Duodenal mucosa (tissue), 2 donors: Measurements from ENCODE around the gene TMEM161A.
A peak's percentile ranks its signal among the peaks of the same experiment; 100 is the strongest.

Experiments used
- H3K27ac ChIP-seq: one replicate; pipeline ENCODE4 v1.7.0; 2013; ENCODE audit warnings: low read depth, low read length
- H3K27me3 ChIP-seq, 2 donors: one replicate each; pipeline ENCODE4 v1.7.0; 2013; ENCODE audit warnings: low read length in 2 of 2, control low read depth in 1 of 2; ENCODE audit not compliant: insufficient read depth in 2 of 2, control insufficient read depth in 1 of 2
- H3K36me3 ChIP-seq, 2 donors: one replicate each; pipeline ENCODE4 v1.7.0; 2013; ENCODE audit warnings: low read length in 2 of 2, control low read depth in 1 of 2; ENCODE audit not compliant: insufficient read depth in 2 of 2, control insufficient read depth in 1 of 2
- H3K4me1 ChIP-seq, 2 donors: one replicate each; pipeline ENCODE4 v1.7.0; 2013; ENCODE audit warnings: low read length in 2 of 2, control low read depth in 1 of 2; ENCODE audit not compliant: insufficient read depth in 2 of 2, control insufficient read depth in 1 of 2
- H3K4me3 ChIP-seq, 2 donors: one replicate each; pipeline ENCODE4 v1.7.0; 2013; ENCODE audit warnings: low read length in 2 of 2, low read depth in 1 of 2
- H3K9ac ChIP-seq, 2 donors: one replicate each; pipeline ENCODE4 v1.7.0; 2013; ENCODE audit warnings: low read length in 2 of 2, low read depth in 1 of 2
- H3K9me3 ChIP-seq, 2 donors: one replicate each; pipeline ENCODE4 v1.7.0; 2013; ENCODE audit warnings: low read length in 2 of 2, control low read depth in 1 of 2; ENCODE audit not compliant: control insufficient read depth in 1 of 2

Gene TMEM161A

DNA sequence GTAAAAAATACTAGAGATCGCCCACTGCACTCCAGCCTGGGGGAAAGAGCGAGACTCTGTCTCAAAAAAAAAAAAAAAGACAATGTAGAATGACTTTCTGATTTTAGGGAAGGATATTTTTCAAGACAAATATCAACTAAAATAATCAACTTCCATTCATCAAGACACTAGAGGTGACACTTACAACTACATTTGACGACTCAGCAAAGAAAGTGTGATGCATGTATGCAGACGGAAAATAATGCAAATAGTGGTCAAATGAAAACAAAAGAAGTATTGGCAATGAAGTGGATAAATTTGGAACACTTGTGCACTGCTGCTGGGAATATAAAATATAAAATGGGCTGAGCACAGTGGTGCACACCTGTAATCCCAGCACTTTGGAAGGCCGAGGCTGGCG lies 12.2 kb downstream of the TMEM161A start:
- Histone ChIP-seq H3K27ac (no peak overlapping the region), H3K4me1 (peaks cover 0 to 3% of the 10 kb centered on the region in 2 donors), H3K36me3 (no peaks in the 10 kb centered on the region), H3K27me3 (no peaks in the 10 kb centered on the region), H3K4me3 (no peak overlapping the region), H3K9me3 (no peaks in the 10 kb centered on the region), H3K9ac (no peak overlapping the region)

DNA sequence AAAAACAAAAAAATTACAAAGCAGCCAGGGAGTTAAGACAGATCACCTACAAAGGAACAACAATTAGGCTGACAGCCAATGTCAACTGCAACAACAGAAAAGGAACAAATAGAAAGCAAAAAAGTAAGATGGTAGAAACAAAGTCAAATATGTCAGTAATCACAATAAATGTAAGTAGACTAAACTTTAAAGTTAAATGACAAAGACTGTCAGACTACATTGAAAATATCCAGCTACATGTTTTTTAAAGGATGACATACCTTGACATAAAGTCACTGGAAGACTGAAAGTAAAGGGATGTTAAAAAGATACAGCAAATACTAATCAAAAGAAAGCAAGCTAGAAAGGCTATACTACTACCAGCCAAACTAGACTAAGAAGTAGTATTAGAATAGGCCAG lies 14.9 kb downstream of the TMEM161A start:
- Histone ChIP-seq H3K27ac (no peak overlapping the region), H3K9me3 (no peaks in the 10 kb centered on the region), H3K4me1 (peaks cover 0 to 3% of the 10 kb centered on the region in 2 donors), H3K4me3 (no peak overlapping the region), H3K36me3 (peaks cover 0 to 8% of the 10 kb centered on the region in 2 donors), H3K27me3 (no peaks in the 10 kb centered on the region), H3K9ac (no peak overlapping the region)

DNA sequence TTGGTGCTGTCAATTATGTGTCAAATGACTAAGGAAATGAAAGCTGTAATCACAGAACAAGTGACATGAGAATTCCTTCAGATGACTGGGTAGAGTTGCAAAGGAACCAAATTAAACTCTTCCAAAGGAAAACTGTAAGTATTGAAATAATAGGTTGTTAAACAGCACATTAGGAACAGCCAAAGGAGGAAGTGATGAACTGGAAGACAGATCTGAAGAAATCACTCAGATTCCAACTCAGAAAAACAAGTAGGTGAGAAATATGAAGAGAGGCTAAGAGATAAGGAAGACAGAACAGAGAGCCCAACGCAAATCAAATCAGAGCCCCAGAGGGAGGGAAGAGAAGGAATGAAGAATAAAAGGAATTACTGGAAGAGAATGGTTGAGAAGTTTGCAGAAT lies 15.4 kb downstream of the TMEM161A start:
- Histone ChIP-seq H3K9me3 (no peaks in the 10 kb centered on the region), H3K36me3 (peaks cover 0 to 8% of the 10 kb centered on the region in 2 donors), H3K4me3 (no peak overlapping the region), H3K9ac (no peak overlapping the region), H3K27me3 (no peaks in the 10 kb centered on the region), H3K4me1 (peaks cover 0 to 3% of the 10 kb centered on the region in 2 donors), H3K27ac (no peak overlapping the region)

DNA sequence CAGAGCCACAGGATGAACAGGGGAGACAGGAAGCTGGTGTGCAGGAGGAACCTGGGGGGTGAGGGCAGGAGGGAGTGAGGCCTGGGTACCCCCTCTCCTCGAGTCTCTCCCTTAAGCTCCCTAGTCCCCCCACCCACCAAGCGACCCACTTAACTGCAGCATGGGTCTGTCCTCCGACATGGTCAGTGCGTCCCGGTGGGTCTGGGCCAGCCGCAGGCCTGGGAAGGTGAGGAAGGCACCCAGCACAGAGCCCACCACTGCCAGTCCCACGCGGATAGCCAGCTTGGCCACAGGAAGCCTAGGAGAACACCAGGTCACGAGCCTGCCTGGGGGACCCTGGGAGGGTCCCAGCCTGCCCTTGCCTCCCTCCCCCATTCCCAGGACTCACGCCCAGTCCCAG lies 16.9 kb downstream of the TMEM161A start:
- Histone ChIP-seq H3K4me3 (no peak overlapping the region), H3K9ac (no peak overlapping the region), H3K36me3 (peaks cover 0 to 8% of the 10 kb centered on the region in 2 donors), H3K9me3 (no peaks in the 10 kb centered on the region), H3K27ac (no peak overlapping the region), H3K27me3 (no peaks in the 10 kb centered on the region), H3K4me1 (peaks cover 0 to 3% of the 10 kb centered on the region in 2 donors)

DNA sequence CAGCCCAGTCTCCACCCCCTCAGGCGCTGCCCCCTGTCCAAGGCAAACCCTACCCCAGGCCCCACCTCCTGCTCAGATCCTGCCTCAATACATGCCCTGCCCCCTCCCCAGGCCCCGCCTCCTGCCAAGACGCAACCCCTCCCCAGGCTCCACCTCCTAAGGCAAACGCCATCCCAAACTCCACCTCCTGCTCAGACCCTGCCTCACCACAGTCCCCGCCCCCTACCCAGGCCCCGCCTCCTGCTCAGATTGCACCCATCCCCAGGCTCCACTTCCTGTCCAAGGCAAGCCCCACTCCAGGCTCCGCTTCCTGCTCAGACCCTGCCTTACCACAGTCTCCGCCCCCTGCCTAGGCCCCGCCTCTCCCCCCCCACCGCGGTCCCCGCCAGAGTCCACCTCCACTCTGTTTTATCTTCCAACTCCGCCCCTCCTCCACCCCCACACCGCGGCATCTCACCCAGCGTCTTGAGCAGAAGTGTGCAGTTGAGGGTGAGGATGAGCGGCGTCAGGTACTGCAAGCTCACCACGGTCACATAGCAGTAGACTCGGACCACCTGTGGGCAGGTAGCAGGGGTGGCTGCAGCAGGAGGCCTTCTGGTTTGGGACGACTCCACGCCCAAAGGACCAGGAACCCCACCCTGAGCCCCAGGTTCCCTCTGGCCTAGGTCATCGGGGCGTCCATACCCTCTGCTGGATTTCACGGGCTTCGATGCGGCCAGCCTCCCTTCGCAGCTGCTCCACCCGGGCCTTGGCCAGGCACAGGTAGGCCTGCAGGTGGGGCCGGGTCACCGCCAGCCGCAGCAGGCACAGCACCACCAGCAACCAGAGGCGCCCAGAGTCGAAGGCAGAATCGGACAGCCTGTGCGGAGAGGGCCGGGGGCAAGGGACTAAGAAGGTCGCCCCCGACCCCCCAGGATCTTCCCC lies 17.7 kb downstream of the TMEM161A start:
- Histone ChIP-seq H3K27ac (no peak overlapping the region), H3K36me3 (peaks cover 0 to 8% of the 10 kb centered on the region in 2 donors), H3K9ac (no peak overlapping the region), H3K9me3 (no peaks in the 10 kb centered on the region), H3K27me3 (no peaks in the 10 kb centered on the region), H3K4me3 (peak overlapping the region in 1 of 2 donors; percentile 55), H3K4me1 (peaks cover 0 to 3% of the 10 kb centered on the region in 2 donors)

DNA sequence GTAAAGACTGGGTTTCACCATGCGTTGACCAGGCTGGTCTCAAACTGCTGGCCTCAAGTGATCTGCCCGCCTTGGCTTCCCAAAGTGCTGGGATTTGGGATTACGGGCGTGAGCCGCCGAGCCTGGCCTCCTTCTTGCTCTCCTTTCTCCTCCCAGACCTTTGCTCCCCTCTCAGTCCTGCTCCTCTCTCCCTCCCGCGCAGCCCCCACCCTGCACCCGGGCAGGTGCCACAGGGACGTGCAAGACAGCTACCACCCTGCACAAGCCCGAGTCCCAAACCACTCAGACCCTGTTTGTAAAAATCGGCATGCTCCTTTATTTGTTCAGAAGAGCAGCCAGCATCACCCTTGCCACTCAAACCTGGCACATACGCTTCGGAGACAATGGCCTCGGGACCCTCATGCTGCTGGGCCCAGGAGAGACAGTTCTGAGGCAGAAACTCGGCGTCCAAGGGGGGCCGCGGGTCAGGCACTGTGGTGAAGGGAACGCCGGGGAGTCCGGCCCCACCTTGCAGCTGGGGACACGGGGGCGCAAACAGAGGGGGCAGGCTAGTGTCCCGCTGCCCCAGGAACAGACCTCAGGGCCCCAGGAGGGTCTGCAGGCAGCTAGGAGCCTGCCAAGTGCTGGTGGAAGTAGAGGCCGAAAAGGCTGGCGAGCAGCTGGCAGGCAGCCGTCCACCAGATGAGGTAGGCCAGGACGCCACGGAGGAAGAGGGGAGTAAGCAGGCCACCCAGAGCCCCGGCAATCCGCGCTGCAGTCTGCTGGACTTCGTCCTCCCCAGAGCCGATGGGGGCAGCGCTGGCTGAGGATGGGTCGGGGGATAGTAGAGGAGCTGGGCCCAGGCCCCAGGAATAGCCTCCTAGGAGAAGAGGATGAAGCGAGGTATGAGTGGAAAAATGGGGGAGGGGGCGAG lies 18.7 kb downstream of the TMEM161A start:
- no peak overlapping the region for H3K27ac ChIP-seq
- H3K36me3 ChIP-seq = peaks cover 0 to 8% of the 10 kb centered on the region in 2 donors
- H3K4me3 ChIP-seq = no peak overlapping the region
- peaks cover 0 to 3% of the 10 kb centered on the region in 2 donors for H3K4me1 ChIP-seq
- no peak overlapping the region for H3K9ac ChIP-seq
- no peaks in the 10 kb centered on the region for H3K9me3 ChIP-seq
- no peaks in the 10 kb centered on the region for H3K27me3 ChIP-seq

DNA sequence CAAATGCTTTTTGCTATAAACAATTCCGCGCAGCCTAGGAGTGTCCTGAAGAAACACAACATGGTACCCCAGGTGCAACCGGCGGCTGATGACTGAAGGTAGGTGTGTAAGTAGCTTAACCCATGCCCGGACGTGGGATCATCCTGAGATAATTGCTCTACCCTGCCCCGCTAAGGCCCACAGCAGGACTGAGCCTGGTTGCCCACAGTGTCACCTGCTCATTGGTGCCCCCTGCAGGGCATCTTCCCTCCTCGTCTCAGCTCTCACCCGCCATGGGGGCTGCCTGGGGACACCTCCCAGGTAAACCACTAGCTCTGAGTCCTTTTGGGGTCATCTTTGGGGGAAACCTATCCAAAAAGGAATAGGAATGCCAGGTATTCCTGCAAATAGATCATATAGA lies 22.3 kb downstream of the TMEM161A start:
- H3K27ac ChIP-seq = no peak overlapping the region
- H3K36me3 ChIP-seq = peaks cover 0 to 8% of the 10 kb centered on the region in 2 donors
- no peaks in the 10 kb centered on the region for H3K27me3 ChIP-seq
- H3K9me3 ChIP-seq = no peaks in the 10 kb centered on the region
- no peak overlapping the region for H3K4me3 ChIP-seq
- H3K9ac ChIP-seq = no peak overlapping the region
- H3K4me1 ChIP-seq = peaks cover 5% of the 10 kb centered on the region in 2 donors

DNA sequence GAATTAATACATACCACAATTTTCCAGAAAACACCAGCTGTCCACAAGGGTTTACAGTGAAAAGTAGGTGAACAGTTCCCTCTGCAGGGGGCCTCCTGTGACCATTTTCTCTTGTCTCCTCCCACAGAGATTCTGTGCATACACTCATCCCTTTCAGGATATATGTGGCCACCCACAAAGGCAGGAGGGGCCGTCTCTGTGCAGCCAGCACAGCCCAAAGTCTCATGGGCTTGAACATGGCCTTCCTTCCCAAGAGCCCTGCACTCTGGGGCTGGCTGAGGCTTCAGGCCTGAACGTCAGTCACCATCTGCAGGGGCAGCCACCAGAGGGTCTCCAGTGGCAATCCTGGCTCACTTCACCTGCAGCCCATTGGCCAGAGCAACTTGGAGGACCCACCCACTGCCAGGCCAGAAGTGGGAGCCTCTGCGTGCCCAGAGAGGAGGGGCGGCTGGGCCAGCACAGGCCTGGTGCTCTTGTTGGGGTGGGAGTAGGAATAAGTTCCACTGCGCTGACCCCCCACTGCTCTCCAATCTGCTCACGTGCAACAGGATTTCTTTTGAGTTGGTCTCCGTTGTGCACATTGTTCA lies 25.1 kb downstream of the TMEM161A start:
- no peak overlapping the region for H3K9ac ChIP-seq
- no peaks in the 10 kb centered on the region for H3K36me3 ChIP-seq
- H3K27me3 ChIP-seq = no peaks in the 10 kb centered on the region
- H3K27ac ChIP-seq = no peak overlapping the region
- peaks cover 6 to 10% of the 10 kb centered on the region in 2 donors for H3K4me1 ChIP-seq
- H3K9me3 ChIP-seq = no peaks in the 10 kb centered on the region
- no peak overlapping the region for H3K4me3 ChIP-seq

DNA sequence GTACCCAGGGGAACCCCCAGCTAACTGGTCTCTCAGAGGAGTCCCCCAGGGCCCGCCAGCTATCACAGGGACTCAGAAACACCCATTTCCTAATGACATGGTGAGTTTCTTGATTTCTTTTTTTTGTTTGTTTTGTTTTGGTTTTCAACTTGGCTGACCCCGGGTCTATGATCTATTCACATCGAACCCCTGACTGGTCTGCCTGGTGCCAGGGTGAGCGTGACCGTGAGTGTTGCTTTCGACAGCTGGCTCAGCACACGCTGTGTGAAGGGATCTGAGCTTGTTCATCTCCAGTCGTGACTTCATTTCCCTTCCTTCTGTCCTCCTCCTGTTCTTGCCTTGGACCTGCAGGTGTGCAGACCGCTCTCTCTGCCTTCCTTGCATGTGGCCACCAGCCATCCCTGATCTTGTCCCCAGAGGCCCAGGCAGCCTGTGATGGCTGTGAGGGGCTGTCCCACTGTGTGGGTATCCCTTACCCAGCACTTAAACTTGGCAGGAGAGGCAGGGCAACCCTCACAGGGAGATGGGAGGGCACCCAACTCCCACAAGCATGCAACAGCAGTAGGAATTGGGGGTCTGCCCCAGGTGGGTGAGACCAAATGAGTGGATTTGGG lies 26.2 kb downstream of the TMEM161A start:
- H3K27me3 ChIP-seq = no peaks in the 10 kb centered on the region
- H3K9ac ChIP-seq = no peak overlapping the region
- peaks cover 6 to 10% of the 10 kb centered on the region in 2 donors for H3K4me1 ChIP-seq
- H3K27ac ChIP-seq = no peak overlapping the region
- H3K9me3 ChIP-seq = no peaks in the 10 kb centered on the region
- H3K36me3 ChIP-seq = no peaks in the 10 kb centered on the region
- H3K4me3 ChIP-seq = no peak overlapping the region
